Measurements from ENCODE around the gene AK1.
A peak's percentile ranks its signal among the peaks of the same experiment; 100 is the strongest.

AK1 gene

GRCh38 chr9:127869310-127870152 is 7.9 kb downstream of the AK1 start:
- DNase-seq (ENCODE audit: insufficient read length, low spot score) (peak; percentile 98), FAIRE-seq (peak; percentile 95)

- DNase-seq (ENCODE audit: insufficient read length, low spot score) (no peak), FAIRE-seq (no peak)
Measured at GRCh38 chr9:127868278-127868902, 9.1 kb downstream of the AK1 start.

GRCh38 chr9:127867356-127868277 is 9.9 kb downstream of the AK1 start:
- FAIRE-seq = no peak

GRCh38 chr9:127866535-127866934 is 10.9 kb downstream of the AK1 start:
- DNase-seq (ENCODE audit: insufficient read length, low spot score) (no peak), FAIRE-seq (no peak)

More at GRCh38 chr9:127867356-127868277, 9.9 kb downstream of the AK1 start:
- DNase-seq (ENCODE audit: insufficient read length, low spot score) = no peak

- FAIRE-seq (peak; percentile 14), DNase-seq (ENCODE audit: insufficient read length, low spot score) (no peak)
Measured at GRCh38 chr9:127865645-127866464, 11.6 kb downstream of the AK1 start.

- FAIRE-seq (no peak), DNase-seq (ENCODE audit: insufficient read length, low spot score) (no peak)
Measured at GRCh38 chr9:127863191-127863621, 14.3 kb downstream of the AK1 start.

- DNase-seq (ENCODE audit: insufficient read length, low spot score) (no peak), FAIRE-seq (no peak)
Measured at GRCh38 chr9:127862075-127863011, 15.1 kb downstream of the AK1 start.

- DNase-seq (ENCODE audit: insufficient read length, low spot score) = no peak
- no peak for FAIRE-seq
Measured at GRCh38 chr9:127860779-127861178, 16.7 kb downstream of the AK1 start.

GRCh38 chr9:127860260-127860659 is 17.2 kb downstream of the AK1 start:
- FAIRE-seq (no peak), DNase-seq (ENCODE audit: insufficient read length, low spot score) (no peak)

- DNase-seq (ENCODE audit: insufficient read length, low spot score) (no peak), FAIRE-seq (no peak)
Measured at GRCh38 chr9:127858041-127858512, 19.4 kb downstream of the AK1 start.

- FAIRE-seq = no peak
Measured at GRCh38 chr9:127857278-127857677, 20.2 kb downstream of the AK1 start.

GRCh38 chr9:127856729-127857116 is 20.8 kb downstream of the AK1 start:
- no peak for DNase-seq (ENCODE audit: insufficient read length, low spot score)

More at GRCh38 chr9:127857278-127857677, 20.2 kb downstream of the AK1 start:
- no peak for DNase-seq (ENCODE audit: insufficient read length, low spot score)

GRCh38 chr9:127856094-127856728 is 21.3 kb downstream of the AK1 start:
- no peak for FAIRE-seq

More at GRCh38 chr9:127856729-127857116, 20.8 kb downstream of the AK1 start:
- FAIRE-seq = no peak

GRCh38 chr9:127855522-127855921 is 22.0 kb downstream of the AK1 start:
- DNase-seq (ENCODE audit: insufficient read length, low spot score) (no peak), FAIRE-seq (no peak)

More at GRCh38 chr9:127856094-127856728, 21.3 kb downstream of the AK1 start:
- DNase-seq (ENCODE audit: insufficient read length, low spot score) = no peak

GRCh38 chr9:127854960-127855359 is 22.5 kb downstream of the AK1 start:
- DNase-seq (ENCODE audit: insufficient read length, low spot score) = no peak
- peak; percentile 33 for FAIRE-seq

GRCh38 chr9:127854184-127854806 is 23.2 kb downstream of the AK1 start, which contains the start of gene ENG:
ENG (minus strand) TSS chr9:127854658; CDS start chr9:127854355, 303 bp downstream.
- peak; percentile 62 for FAIRE-seq
- no peak for DNase-seq (ENCODE audit: insufficient read length, low spot score)

GRCh38 chr9:127853312-127854183 is 23.9 kb downstream of the AK1 start:
- no peak for DNase-seq (ENCODE audit: insufficient read length, low spot score)
- peak; percentile 58 for FAIRE-seq
